Endothelial cell of umbilical vein (primary cell): Measurements from ENCODE around the gene CCSER1. TPM values are rescaled to one million over a fixed set of nuclear protein-coding genes. Genes with fewer than 3 reads are reported as not detected.

Source experiments
- BruUV-seq: library from RNA; stranded (reverse); fragments of 400-500 nt; replicated peaks from 2 replicates; lab custom pipeline; 2021; lab: Mats Ljungman, UMichigan
- CTCF ChIA-PET: fragments of 300-600, 350-600 bp; sonication (Branson Sonifier 250); formaldehyde crosslinking; loops from one replicate; lab custom pipeline; 2021; ENCODE audit warnings: antibody characterized with exemption, inconsistent platforms; lab: Charles Lee
- POLR2A ChIA-PET: fragments of 300-600, 350-600 bp; sonication (Branson Sonifier 250); formaldehyde crosslinking; loops from one replicate; lab custom pipeline; 2021; ENCODE audit warnings: antibody characterized with exemption, inconsistent platforms; lab: Charles Lee
- DNase-seq: peaks from one replicate; pipeline ENCODE4 v3.0.0-alpha.2; 2011; ENCODE audit warnings: low read depth, low spot score
- FAIRE-seq: peaks from 2 replicates; lab custom pipeline; 2011; peaks lifted over from hg19 to GRCh38; lab: Jason Lieb, UNC
- H2AFZ ChIP-seq: 2 replicates; pipeline ENCODE4 v1.6.0; 2012; ENCODE audit warnings: low read depth, low read length, control low read depth, inconsistent platforms
- H3K27ac ChIP-seq: 2 replicates; pipeline ENCODE4 v1.5.1; 2011; ENCODE audit warnings: low read depth, mild to moderate bottlenecking, control low read depth, low read length, moderate library complexity; ENCODE audit not compliant: insufficient read depth
- H3K27me3 ChIP-seq, 2 experiments: 2 replicates each; pipeline versions ENCODE4 v1.6.0 to v1.6.1; 2011; ENCODE audit warnings: low read length in 2 of 2, mixed read lengths in 1 of 2; ENCODE audit not compliant: control insufficient read depth in 2 of 2, insufficient read depth in 2 of 2
- H3K36me3 ChIP-seq, 2 experiments: 2 replicates in 1 of 2; 3 replicates in 1 of 2; pipeline ENCODE4 v1.5.1; 2011; ENCODE audit warnings: low read length in 2 of 2, mild to moderate bottlenecking in 1 of 2, moderate library complexity in 1 of 2; ENCODE audit not compliant: control insufficient read depth in 2 of 2, insufficient read depth in 2 of 2; ENCODE audit errors: extremely low read depth in 1 of 2
- H3K4me1 ChIP-seq: 3 replicates; pipeline ENCODE4 v1.5.1; 2011; ENCODE audit warnings: mild to moderate bottlenecking, low read length; ENCODE audit not compliant: control insufficient read depth, insufficient read depth; ENCODE audit errors: extremely low read depth
- H3K4me2 ChIP-seq: 2 replicates; pipeline ENCODE4 v1.6.1; 2011; ENCODE audit warnings: low read length, control low read depth, mixed read lengths; ENCODE audit not compliant: insufficient read depth
- H3K4me3 ChIP-seq, 3 experiments: fragments of 200-600 bp in 1 of 3; sonication (generic), shearing (Covaris generic) in 1 of 3; replicated peaks in 1 of 3; 2 replicates each; pipeline ENCODE4 v1.5.1; 2011 to 2016; ENCODE audit warnings: control low read depth in 3 of 3, low read length in 3 of 3, mild to moderate bottlenecking in 2 of 3, inconsistent platforms in 1 of 3, low read depth in 1 of 3, moderate library complexity in 1 of 3; ENCODE audit not compliant: insufficient read depth in 1 of 3
- H3K79me2 ChIP-seq: 2 replicates; pipeline ENCODE4 v1.6.0; 2012; ENCODE audit warnings: low read length, inconsistent platforms; ENCODE audit not compliant: control insufficient read depth, insufficient read depth
- H3K9ac ChIP-seq: replicated peaks from 2 replicates; pipeline ENCODE3; 2011; ENCODE audit warnings: low read length, control low read depth; ENCODE audit not compliant: insufficient read depth; ENCODE audit errors: extremely low read depth
- H3K9me1 ChIP-seq: replicated peaks from 3 replicates; pipeline ENCODE4 v1.6.0; 2011; ENCODE audit warnings: mild to moderate bottlenecking, low read length; ENCODE audit not compliant: control insufficient read depth, insufficient read depth; ENCODE audit errors: extremely low read depth
- H3K9me3 ChIP-seq: replicated peaks from 2 replicates; pipeline ENCODE4 v1.5.1; 2012; ENCODE audit warnings: low read length, inconsistent platforms; ENCODE audit not compliant: control insufficient read depth, insufficient read depth
- H4K20me1 ChIP-seq: replicated peaks from 2 replicates; pipeline ENCODE3; 2011; ENCODE audit warnings: mild to moderate bottlenecking, low read length; ENCODE audit not compliant: control insufficient read depth, insufficient read depth; ENCODE audit errors: extremely low read depth
- CTCF ChIP-seq, 2 donors: IDR thresholded peaks; 1 replicate in 1 of 2; 2 replicates in 1 of 2; pipeline ENCODE4 v1.5.1; 2011; ENCODE audit warnings: low read length in 2 of 2, mild to moderate bottlenecking in 2 of 2, moderate library complexity in 2 of 2, control low read depth in 1 of 2, inconsistent platforms in 1 of 2, low read depth in 1 of 2; ENCODE audit not compliant: insufficient read depth in 1 of 2; ENCODE audit errors: extremely low read depth in 1 of 2
- GATA2 ChIP-seq: IDR thresholded peaks from 2 replicates; pipeline ENCODE4 v1.7.0; 2011; ENCODE audit warnings: low read depth, mild to moderate bottlenecking, moderate library complexity, mixed read lengths, low read length; ENCODE audit not compliant: insufficient read length, insufficient read depth
- MAX ChIP-seq: IDR thresholded peaks from 2 replicates; pipeline ENCODE4 v1.6.1; 2011; ENCODE audit not compliant: insufficient read depth, insufficient read length
- MYC ChIP-seq: IDR thresholded peaks from one replicate; pipeline ENCODE4 v1.6.1; 2011; ENCODE audit warnings: mild to moderate bottlenecking, low read depth, low read length
- POLR2A ChIP-seq: IDR thresholded peaks from 2 replicates; pipeline ENCODE4 v1.6.1; 2012; ENCODE audit warnings: low read depth, mild to moderate bottlenecking, control low read depth, low read length
- POLR2AphosphoS5 ChIP-seq: IDR thresholded peaks from 2 replicates; pipeline ENCODE4 v1.6.1; 2012; ENCODE audit warnings: low read depth, mild to moderate bottlenecking, control low read depth, low read length, moderate library complexity; ENCODE audit not compliant: insufficient read depth
- dilution Hi-C: fragments of 300-500 bp; cut with MboI; formaldehyde crosslinking; loops from one replicate; pipeline ENCODE4 v1.15.0; 2019; ENCODE audit warnings: low sequenced_read_pairs; ENCODE audit not compliant: extremely low pct_ligation_motif_present
- intact Hi-C: fragments of 100-400 bp; cut with micrococcal nuclease; formaldehyde crosslinking; loops from one replicate; pipeline ENCODE4 v1.10.0; 2022
- polyA plus RNA-seq, 4 experiments: library from polyadenylated mRNA; depleted of rRNA in 3 of 4; stranded (reverse) in 3 of 4; unstranded in 1 of 4; fragments of >200 nt; gene quantifications; 2 replicates each; pipeline versions ENCODE4 v1.2.1 to v1.2.3, GENCODE V29; 2011 to 2012; ENCODE audit warnings: missing spikeins in 1 of 4
- total RNA-seq: library from RNA; stranded (reverse); gene quantifications from 2 replicates; pipeline ENCODE4 v1.2.3, GENCODE V29; 2021

CCSER1 gene
- total and polyA plus RNA-seq, 2 donors (not counting 3 experiments of a cell fraction or from before 2014, with no cell fraction given), result 0.11 to 1.8 TPM

- H3K9me3 ChIP-seq, result no peaks in the 10 kb centered on the region
- CTCF ChIA-PET, result interaction anchor here (0.7 to 0.8 kb wide), 2 partner anchors 19 to 148 kb away, joined by 3 read pairs; no protein-coding TSS in a partner anchor
- dilution Hi-C loops (no loop called here), intact Hi-C loops (no loop called here)
- no peak overlapping the region for H3K4me3 ChIP-seq
- H4K20me1 ChIP-seq, result no peaks in the 10 kb centered on the region
- H3K4me2 ChIP-seq, result no peak overlapping the region
- H3K27ac ChIP-seq, result no peak overlapping the region
- H3K4me1 ChIP-seq, result no peaks in the 10 kb centered on the region
- H3K9ac ChIP-seq, result no peak overlapping the region
- DNase-seq (no peak), FAIRE-seq (no peak)
- no peak overlapping the region for H2AFZ ChIP-seq
- no peaks in the 10 kb centered on the region for H3K9me1 ChIP-seq
- H3K36me3 ChIP-seq, result no peaks in the 10 kb centered on the region
- no peaks in the 10 kb centered on the region for H3K27me3 ChIP-seq
- TF ChIP-seq POLR2A, result no peak
- no peak for TF ChIP-seq GATA2
- TF ChIP-seq MYC, result no peak
- TF ChIP-seq CTCF (IDR thresholded peaks at IDR 0.05; ENCODE audit: extremely low read depth in 1 of 2, insufficient read depth in 1 of 2, low read depth in 1 of 2, low read length in 2 of 2), result no peak
- no peak for TF ChIP-seq MAX
- no peak for TF ChIP-seq POLR2AphosphoS5
- BruUV-seq, result no TSS peak
- POLR2A ChIA-PET, result no interaction called here
- H3K79me2 ChIP-seq, result no peaks in the 10 kb centered on the region
Observed at GRCh38 chr4:90146306-90146705, 19.1 kb downstream of the CCSER1 start.
